ENCODE results near the gene LIM2.

The LIM2 gene

DNA sequence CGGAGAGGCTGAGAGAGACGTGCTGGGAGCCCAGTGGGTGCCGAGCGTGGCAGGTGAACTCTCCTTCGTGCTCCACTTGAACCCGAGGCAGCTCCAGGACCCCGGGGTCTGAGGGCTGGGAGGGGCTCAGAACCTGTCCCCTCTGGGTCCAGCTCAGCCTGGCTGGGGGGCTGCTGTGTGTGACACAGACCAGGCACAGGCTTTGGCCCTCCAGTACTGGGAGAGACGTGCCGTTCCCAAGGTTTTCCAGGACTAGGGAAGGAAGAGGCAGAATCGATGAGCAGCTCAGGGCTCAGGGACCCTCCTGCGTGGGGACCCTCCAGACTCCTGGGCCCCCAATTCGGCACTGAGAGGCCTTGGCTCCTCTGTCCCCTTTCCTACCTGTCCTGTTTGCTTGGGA is 27.4 kb upstream of the LIM2 start (continued):
- TF ChIP-seq, protein P1, sequence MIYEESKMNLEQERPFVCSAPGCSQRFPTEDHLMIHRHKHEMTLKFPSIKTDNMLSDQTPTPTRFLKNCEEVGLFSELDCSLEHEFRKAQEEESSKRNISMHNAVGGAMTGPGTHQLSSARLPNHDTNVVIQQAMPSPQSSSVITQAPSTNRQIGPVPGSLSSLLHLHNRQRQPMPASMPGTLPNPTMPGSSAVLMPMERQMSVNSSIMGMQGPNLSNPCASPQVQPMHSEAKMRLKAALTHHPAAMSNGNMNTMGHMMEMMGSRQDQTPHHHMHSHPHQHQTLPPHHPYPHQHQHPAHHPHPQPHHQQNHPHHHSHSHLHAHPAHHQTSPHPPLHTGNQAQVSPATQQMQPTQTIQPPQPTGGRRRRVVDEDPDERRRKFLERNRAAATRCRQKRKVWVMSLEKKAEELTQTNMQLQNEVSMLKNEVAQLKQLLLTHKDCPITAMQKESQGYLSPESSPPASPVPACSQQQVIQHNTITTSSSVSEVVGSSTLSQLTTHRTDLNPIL (CRISPR knock-in tag; IDR thresholded peaks at IDR 0.05; ENCODE audit: low read depth), result no peak

DNA sequence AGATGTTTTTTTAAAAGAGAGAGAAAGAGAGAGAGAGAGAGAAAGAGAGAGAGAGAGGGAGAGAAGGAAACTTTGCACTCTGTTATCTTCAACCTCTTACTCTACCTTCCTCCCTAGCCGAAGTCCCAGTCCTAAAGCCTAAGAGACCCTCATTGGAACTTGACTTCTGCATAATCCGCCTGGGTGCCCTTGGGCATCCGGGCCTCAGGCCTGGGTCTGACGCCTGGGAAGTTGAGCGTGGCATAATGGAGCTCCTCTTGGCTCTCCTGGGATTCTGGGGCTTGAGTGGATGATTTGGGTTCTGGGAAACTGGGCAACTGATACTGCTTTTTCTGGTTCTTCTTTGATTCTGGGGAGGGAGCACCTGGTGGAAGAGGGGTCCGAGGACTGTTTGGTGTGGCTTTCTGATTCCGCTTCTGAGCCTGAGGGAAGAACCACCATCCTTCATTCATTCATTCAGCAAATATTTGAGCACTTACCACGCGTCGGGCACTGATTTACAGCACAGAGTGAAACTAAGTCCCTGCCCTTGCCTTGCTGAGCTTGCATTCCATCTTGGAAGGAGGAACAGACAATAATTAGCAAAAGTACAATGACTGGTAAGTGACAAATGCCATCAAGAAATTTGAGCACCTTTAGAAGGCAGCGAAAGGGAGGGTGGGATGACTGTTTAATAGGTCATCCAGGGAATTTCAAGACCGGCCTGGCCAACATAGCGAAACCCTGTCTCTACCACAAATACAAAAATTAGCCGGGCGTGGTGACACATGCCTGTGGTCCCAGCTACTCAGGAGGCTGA is 23.4 kb upstream of the LIM2 start:
- ATAC-seq, result no peak
- TF ChIP-seq ISL1 (CRISPR knock-in tag; IDR thresholded peaks at IDR 0.05) (no peak), TOX (CRISPR knock-in tag; IDR thresholded peaks at IDR 0.05; ENCODE audit: borderline replicate concordance) (no peak), ESRRG (CRISPR knock-in tag; IDR thresholded peaks at IDR 0.05) (no peak), ZNF565 (CRISPR knock-in tag; conservative IDR thresholded peaks at IDR 0.05; ENCODE audit: low read depth) (no peak)

DNA sequence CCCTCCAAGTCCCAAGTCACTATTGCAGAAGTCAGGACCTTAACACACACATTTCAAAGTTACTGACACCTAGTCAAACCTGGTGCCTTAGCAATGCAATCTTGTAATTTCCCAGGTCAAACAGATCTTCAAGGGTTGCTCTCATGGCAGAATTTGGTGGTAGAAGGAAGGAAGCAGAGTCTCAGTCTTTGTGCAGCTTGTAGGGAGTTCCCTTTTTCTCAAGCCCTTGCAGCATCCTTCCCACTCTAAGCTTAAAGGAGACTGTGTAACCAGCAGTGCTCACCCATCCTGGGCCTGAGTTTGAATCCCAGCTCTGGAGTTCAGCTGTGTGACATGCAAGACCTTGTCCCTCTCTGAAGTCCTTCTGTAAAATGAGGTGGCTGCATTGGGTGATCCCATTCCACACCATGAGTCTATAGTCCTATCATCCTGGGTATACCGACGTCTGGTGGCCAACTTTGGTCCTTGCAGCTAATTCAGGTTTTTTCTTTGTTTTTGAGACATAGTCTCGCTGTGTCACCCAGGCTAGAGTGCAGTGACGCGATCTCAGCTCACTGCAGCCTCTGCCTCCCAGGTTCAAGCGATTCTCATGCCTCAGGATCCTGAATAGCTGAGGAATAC is 19.8 kb upstream of the LIM2 start:
- peak; percentile 49 for ATAC-seq
- no peak for TF ChIP-seq BACH2 (CRISPR knock-in tag; IDR thresholded peaks at IDR 0.05; ENCODE audit: borderline replicate concordance)
- TF ChIP-seq, protein P2, sequence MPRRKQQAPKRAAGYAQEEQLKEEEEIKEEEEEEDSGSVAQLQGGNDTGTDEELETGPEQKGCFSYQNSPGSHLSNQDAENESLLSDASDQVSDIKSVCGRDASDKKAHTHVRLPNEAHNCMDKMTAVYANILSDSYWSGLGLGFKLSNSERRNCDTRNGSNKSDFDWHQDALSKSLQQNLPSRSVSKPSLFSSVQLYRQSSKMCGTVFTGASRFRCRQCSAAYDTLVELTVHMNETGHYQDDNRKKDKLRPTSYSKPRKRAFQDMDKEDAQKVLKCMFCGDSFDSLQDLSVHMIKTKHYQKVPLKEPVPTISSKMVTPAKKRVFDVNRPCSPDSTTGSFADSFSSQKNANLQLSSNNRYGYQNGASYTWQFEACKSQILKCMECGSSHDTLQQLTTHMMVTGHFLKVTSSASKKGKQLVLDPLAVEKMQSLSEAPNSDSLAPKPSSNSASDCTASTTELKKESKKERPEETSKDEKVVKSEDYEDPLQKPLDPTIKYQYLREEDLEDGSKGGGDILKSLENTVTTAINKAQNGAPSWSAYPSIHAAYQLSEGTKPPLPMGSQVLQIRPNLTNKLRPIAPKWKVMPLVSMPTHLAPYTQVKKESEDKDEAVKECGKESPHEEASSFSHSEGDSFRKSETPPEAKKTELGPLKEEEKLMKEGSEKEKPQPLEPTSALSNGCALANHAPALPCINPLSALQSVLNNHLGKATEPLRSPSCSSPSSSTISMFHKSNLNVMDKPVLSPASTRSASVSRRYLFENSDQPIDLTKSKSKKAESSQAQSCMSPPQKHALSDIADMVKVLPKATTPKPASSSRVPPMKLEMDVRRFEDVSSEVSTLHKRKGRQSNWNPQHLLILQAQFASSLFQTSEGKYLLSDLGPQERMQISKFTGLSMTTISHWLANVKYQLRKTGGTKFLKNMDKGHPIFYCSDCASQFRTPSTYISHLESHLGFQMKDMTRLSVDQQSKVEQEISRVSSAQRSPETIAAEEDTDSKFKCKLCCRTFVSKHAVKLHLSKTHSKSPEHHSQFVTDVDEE (CRISPR knock-in tag; IDR thresholded peaks at IDR 0.05), result no peak
- no peak for TF ChIP-seq ESRRG (CRISPR knock-in tag; IDR thresholded peaks at IDR 0.05)
- no peak for TF ChIP-seq GLIS3 (CRISPR knock-in tag; IDR thresholded peaks at IDR 0.05)
- TF ChIP-seq TOX (CRISPR knock-in tag; IDR thresholded peaks at IDR 0.05; ENCODE audit: borderline replicate concordance), result no peak
- TF ChIP-seq ZFP3 (CRISPR knock-in tag; IDR thresholded peaks at IDR 0.05), result no peak
- TF ChIP-seq, protein P3, sequence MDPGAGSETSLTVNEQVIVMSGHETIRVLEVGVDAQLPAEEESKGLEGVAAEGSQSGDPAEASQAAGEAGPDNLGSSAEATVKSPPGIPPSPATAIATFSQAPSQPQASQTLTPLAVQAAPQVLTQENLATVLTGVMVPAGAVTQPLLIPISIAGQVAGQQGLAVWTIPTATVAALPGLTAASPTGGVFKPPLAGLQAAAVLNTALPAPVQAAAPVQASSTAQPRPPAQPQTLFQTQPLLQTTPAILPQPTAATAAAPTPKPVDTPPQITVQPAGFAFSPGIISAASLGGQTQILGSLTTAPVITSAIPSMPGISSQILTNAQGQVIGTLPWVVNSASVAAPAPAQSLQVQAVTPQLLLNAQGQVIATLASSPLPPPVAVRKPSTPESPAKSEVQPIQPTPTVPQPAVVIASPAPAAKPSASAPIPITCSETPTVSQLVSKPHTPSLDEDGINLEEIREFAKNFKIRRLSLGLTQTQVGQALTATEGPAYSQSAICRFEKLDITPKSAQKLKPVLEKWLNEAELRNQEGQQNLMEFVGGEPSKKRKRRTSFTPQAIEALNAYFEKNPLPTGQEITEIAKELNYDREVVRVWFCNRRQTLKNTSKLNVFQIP (CRISPR knock-in tag; IDR thresholded peaks at IDR 0.05; ENCODE audit: borderline replicate concordance, low read depth), result no peak
- TF ChIP-seq ZFP30 (CRISPR knock-in tag; IDR thresholded peaks at IDR 0.05), result no peak
- TF ChIP-seq PPARA (CRISPR knock-in tag; IDR thresholded peaks at IDR 0.05; ENCODE audit: borderline replicate concordance), result no peak
- TF ChIP-seq ZNF565 (CRISPR knock-in tag; conservative IDR thresholded peaks at IDR 0.05; ENCODE audit: low read depth), result no peak
- TF ChIP-seq CSDC2 (CRISPR knock-in tag; IDR thresholded peaks at IDR 0.05), result no peak
- no peak for TF ChIP-seq ISL1 (CRISPR knock-in tag; IDR thresholded peaks at IDR 0.05)
- TF ChIP-seq ZC3H10 (CRISPR knock-in tag; IDR thresholded peaks at IDR 0.05), result no peak
- TF ChIP-seq, protein P4, sequence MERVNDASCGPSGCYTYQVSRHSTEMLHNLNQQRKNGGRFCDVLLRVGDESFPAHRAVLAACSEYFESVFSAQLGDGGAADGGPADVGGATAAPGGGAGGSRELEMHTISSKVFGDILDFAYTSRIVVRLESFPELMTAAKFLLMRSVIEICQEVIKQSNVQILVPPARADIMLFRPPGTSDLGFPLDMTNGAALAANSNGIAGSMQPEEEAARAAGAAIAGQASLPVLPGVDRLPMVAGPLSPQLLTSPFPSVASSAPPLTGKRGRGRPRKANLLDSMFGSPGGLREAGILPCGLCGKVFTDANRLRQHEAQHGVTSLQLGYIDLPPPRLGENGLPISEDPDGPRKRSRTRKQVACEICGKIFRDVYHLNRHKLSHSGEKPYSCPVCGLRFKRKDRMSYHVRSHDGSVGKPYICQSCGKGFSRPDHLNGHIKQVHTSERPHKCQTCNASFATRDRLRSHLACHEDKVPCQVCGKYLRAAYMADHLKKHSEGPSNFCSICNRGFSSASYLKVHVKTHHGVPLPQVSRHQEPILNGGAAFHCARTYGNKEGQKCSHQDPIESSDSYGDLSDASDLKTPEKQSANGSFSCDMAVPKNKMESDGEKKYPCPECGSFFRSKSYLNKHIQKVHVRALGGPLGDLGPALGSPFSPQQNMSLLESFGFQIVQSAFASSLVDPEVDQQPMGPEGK (CRISPR knock-in tag; IDR thresholded peaks at IDR 0.05; ENCODE audit: borderline replicate concordance), result no peak
- no peak for TF ChIP-seq OSR1 (CRISPR knock-in tag; IDR thresholded peaks at IDR 0.05)
- TF ChIP-seq, protein P1 (CRISPR knock-in tag; IDR thresholded peaks at IDR 0.05; ENCODE audit: low read depth), result no peak
- TF ChIP-seq SNAI2 (CRISPR knock-in tag; IDR thresholded peaks at IDR 0.05), result no peak
- TF ChIP-seq ARNTL (CRISPR knock-in tag; IDR thresholded peaks at IDR 0.05; ENCODE audit: borderline replicate concordance, low read depth), result no peak
- TF ChIP-seq RARB (CRISPR knock-in tag; IDR thresholded peaks at IDR 0.05), result no peak
- no peak for TF ChIP-seq ZNF70 (CRISPR knock-in tag; IDR thresholded peaks at IDR 0.05)

All from SK-N-SH treated with all-trans-retinoic acid at 6 μM for 48 hours (cell line).